Ammon's horn (tissue), 1 donor: ENCODE measurements around the gene UBE2L6.
A peak's percentile ranks its signal among the peaks of the same experiment; 100 is the strongest.

Experiments
- DNase-seq: peaks from one replicate; pipeline ENCODE4 v3.0.0-alpha.2; 2016; ENCODE audit warnings: low spot score

The UBE2L6 gene

DNA sequence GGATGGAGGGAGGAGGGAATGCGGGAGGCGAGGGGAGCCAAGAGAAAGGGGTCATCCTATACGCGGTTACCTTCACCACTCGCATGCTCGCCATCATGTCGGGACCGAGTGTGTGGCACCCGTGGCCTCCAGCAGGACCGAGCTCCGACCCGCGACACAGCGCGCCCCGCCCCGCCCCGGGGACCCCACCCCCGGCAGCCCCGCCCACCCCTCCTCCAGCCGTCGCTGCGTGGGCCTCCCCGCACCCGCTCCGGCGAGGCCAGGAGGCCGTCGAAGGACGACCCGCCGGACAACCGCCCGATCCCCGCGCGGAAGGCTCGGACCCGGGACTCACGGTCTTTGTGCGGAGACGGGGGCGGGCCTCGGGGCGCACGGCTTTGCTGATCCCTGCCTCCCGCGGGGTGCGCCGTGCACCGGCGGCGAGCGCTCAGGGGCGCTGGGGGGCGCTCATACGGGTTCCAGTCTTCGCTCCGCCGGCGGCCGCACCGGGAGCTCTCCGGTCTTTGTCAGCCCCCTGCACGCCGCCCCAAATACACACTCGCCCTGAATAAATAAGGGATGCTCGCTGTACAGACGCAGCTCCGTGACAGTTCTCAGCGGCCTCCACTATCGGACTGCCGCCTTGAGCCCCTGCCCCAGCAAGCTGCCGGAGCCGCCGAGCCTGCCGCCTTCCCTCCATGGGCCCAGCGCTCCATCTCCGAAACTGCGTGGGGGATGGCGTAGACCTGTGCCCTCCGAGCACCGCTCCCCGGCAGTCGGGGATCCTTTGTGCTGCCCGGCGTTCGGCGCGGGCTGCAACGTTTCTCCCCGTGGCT lies at the start of gene UBE2L6:
UBE2L6 (minus strand) TSS at position 158 of the 815 bp plus-strand sequence; CDS start at position 97, 61 bp downstream.
- peak; percentile 65 for DNase-seq

DNA sequence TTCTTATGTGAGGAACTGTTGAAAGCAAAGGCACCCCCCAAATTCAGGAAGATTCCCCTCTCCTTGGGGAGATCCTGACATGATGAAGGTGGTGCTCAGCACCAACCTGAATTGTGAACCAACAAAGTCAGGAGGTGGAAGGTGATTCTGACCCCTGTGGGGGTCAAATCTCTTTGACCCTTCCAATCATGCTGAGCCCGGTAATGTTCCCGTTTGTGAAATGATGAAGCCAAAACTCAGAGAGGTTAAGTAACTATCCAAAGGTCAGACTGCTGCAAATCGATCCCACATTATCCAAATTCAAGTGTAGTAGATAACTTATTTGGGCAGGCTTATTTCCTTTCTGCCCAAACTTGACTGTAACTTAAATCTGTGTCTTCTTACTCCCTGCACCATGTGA lies 49.1 kb upstream of the UBE2L6 start:
- no peak for DNase-seq

DNA sequence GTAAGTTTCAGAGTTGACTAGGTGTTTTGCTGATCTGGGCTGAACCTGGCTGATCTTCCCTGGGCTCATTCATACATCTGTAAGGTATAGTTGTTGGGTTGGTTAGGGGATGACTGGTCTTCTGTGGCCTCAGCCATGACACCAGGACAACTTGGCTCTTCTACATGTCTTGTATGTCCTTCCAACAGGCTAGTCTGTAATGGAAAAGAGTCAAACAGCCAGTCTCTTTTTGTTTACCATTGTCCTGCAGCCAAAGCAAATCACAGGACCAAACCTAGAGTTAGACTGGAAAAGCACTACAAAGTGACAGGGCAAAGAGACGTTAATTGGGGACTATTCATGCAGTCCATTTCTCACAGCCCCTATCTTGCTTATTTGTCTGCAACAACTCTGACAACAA lies 47.8 kb upstream of the UBE2L6 start:
- DNase-seq: no peak

DNA sequence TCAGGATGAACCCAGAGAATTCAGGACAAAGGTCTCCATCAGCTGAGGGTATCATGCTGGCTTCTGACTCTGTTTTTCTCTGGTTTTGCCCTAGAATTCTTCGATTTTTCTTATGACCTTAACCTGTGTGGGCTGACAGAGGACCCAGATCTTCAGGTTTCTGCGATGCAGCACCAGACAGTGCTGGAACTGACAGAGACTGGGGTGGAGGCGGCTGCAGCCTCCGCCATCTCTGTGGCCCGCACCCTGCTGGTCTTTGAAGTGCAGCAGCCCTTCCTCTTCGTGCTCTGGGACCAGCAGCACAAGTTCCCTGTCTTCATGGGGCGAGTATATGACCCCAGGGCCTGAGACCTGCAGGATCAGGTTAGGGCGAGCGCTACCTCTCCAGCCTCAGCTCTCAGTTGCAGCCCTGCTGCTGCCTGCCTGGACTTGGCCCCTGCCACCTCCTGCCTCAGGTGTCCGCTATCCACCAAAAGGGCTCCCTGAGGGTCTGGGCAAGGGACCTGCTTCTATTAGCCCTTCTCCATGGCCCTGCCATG lies 46.8 kb upstream of the UBE2L6 start:
- DNase-seq: no peak

DNA sequence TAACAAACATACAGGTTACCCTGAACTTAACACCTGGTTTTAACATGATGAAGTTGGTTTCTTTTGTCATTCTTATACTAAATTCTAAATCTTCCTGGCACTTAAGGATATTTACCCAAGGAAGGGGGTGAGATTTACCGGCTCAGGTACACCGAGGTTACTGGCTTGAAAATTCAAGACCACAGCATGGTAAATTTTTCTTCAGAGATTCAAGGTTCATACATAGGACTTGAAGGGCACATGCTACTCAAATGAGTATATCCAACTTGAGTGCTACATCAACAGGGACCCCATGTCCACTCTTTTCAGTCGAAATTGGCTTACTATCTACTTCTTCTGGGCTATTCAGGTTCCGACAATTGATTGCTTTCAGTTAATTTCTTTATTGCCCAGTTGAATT lies 42.7 kb upstream of the UBE2L6 start:
- DNase-seq: no peak

DNA sequence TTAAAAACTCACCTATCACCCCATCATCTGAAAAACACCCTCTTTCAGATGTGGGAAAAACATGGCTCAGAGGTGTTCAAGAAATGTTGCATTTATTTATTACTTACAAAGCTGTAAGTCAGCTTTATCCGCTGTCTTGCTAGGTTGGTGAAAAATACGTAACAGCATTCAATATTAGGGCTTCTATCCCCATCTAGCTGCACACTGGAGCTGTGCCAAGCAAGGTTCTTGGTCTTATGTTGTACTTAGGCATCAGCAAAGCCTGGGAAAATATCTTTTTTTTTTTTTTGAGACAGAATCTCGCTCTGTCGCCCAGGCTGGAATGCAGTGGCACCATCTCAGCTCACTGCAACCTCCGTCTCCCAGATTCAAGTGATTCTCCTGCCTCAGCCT lies 37.6 kb upstream of the UBE2L6 start:
- no peak for DNase-seq

DNA sequence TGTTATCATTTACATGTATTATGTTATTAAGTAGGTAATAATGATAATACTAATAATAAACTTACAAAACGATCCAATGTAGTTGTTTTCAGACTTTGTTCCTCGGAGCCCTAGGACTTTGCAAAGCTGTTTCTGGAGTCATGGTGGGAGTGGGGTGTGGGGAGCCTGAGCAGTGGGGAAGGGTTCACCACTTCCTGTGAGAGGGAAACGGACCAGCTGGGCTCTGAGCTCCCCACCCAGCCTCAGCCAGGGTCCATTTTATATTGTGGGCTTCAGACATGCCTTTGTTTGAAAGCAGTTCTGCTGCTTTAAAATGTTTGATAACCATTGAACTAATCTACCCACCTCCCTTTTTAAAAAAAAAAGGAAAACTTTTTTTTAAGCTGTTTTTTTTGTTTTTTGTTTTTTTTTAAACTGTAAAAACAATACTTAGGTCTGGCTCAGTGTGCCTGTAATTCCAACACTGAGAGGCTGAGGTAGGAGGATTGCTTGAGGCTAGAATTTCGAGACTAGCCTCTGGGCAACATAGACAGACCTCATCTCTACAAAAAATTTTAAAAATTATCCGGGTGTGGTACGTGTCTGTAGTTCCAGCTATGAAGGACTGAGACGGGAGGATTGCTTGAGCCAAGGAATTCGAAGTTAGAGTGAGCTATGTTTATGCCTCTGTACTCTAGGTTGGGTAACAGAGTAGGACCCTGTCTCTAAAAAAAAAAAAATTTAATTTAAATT lies 37.0 kb upstream of the UBE2L6 start:
- DNase-seq: no peak

DNA sequence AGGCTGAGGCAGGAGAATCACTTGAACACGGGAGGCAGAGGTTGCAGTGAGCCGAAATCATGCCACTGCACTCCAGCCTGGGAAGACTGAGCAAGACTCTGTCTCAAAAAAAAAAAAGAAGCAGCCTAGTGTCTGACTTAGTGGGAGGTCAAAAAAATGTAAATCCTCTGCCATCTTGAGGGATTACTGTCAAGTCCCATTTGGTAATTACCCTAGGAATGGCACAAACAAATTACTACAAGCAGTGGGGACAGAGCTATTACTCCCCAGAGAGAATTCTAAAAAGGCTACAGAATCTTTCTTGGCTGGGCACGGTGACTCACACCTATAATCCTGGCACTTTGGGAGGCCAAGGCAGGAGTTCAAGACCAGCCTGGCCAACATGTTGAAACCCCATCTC lies 33.8 kb upstream of the UBE2L6 start:
- no peak for DNase-seq

DNA sequence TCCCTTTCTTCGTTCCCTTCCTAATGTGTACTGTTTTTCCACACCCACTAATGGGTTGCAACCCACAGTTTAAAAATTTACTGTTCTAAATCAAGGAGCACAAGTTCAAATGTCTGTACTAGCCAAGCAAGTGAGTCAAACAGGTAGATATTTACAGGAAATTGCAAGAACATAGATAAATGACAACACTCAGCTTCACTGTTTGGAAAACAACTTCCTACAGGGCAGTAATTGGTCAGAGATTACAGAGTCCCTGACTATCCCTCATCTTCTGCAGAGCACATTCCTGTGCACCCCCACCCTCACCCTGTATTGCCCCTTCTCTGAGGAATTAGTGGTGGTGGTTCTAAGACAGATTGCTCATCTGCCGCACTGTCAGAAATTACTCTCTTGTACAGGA lies 31.9 kb upstream of the UBE2L6 start:
- DNase-seq: no peak

DNA sequence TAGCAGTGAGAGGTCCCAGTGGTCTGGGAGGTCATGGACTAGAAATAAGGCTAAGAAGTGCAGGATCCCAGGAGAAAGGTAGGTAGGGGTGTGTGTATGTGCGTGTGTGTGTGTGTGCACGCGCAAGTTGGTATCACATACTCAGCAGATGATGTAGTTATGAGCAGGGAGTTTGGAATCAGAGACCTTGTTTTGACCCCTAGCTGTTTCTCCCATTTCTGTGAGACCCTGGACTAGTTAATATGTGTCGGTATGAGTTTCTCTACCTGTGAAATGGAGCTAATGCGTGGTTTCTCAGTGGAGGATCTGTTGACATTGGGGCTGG lies 31.3 kb upstream of the UBE2L6 start:
- DNase-seq: no peak

DNA sequence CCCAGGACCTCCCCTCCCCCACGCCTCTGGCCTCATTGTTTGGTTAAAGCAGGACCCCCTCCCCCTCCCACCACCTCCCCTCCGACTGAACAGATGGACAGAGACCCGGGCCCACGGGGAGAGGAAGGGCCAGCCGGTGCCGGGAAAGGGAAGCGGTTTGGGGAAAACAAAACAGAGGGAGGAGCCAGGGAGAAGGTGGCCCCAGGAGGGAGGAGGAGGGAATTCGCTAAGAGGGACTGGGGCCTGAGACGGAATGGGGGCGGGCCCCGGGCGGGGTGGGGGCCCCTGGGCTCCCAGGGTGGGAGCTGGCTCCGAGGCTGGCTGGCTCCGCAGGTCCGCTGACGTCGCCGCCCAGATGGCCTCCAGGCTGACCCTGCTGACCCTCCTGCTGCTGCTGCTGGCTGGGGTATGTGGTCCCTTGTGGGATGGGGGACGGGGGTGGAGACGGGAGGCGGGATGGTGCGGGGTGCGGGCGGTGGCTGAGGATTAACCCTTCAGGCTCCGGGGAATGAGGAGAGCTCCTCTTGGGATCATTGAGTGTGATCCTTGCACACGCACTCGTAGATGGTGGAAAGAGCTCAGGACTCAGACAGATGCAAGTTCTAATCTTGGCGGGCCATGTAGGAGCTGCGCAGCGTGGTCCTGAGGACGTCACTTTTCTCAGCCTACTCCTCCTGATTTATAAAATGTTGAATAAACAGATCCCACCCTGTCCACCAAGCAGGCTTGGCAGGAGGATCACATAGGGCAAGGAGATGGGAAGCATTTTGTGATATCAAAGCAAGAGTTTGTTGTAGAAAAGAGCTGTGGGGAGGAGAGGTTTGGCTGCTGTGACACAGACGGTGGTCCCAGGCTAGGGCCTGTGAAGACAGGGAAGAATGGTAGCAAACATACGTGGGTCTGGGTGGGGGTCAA lies 30.7 kb upstream of the UBE2L6 start:
- DNase-seq: peak; percentile 59

DNA sequence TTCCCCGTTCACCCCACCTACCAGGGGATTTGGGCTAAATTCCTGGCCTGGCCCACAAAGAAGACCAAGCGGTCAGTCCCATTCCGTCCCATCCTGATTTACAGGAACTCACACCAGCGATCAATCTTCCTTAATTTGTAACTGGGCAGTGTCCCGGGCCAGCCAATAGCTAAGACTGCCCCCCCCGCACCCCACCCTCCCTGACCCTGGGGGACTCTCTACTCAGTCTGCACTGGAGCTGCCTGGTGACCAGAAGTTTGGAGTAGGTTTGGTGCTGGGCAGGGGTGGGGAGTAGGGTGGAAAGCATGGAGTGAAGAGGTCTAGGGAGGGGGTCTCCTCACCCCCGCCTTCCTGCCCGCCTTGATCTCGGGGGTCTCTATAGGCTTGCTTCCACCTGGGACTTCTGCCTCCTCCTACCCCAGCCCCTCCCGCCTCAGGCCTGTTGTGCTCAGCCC lies 30.0 kb upstream of the UBE2L6 start, which contains the start of gene SERPING1:
SERPING1 (plus strand) TSS at position 225 of the 455 bp plus-strand sequence. CDS start 586 bp downstream, outside the sequence.
- peak; percentile 22 for DNase-seq

DNA sequence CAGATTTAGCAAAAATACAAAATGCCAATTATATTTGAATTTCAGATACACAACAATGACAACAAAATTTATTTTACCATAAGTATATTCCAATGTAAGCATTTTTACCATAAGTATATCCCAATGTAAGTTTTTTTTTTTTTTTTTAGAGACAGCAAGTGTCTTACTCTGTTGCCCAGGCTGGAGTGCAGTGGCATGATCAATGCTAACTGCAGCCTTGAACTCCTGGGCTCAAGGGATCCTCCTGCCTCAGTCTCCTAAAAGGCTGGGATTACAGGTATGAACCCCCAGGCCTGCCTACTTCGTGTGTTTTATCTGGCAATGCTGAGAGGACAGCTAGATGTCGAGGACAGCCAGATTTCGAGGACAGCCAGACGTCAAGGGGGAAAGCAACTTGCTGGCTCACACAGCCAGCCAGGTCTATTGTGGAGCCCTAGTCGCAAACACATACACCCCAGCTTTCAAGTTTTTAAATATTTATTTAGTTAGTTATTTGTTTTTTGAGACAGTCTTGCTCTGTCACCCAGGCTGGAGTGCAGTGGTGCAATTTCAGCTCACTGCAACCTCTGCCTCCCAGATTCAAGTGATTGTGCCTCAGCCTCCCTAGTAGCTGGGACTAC lies 28.9 kb upstream of the UBE2L6 start:
- no peak for DNase-seq

DNA sequence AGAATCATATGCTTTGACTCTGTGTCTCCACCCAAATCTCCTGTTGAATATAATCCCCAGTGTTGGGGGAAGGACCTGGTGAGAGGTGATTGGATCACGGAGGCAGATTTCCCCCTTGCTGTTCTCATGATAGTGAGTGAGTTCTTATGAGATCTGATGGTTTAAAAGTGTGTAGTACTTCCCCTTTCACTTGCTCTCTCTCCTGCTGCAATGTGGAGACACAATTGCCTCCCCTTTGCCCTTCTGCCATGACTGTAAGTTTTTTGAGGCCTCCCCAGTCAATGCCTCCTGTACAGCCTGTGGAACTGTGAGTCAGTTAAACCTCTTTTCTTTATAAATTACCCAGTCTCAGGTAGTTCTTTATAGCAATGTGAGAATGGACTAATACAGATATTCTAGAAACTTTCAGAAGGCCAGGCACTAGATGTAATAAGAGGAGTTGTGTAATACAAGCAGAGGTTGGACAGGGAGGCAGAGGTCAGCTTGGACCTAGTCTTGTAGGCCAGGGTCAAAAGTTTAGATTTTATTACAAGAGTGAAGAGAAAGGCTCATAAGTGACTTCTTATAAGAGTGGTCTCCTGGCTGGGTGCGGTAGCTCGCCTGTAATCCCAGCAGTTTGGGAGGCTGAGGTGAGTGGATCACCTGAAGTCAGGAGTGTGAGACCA lies 20.7 kb upstream of the UBE2L6 start:
- no peak for DNase-seq

DNA sequence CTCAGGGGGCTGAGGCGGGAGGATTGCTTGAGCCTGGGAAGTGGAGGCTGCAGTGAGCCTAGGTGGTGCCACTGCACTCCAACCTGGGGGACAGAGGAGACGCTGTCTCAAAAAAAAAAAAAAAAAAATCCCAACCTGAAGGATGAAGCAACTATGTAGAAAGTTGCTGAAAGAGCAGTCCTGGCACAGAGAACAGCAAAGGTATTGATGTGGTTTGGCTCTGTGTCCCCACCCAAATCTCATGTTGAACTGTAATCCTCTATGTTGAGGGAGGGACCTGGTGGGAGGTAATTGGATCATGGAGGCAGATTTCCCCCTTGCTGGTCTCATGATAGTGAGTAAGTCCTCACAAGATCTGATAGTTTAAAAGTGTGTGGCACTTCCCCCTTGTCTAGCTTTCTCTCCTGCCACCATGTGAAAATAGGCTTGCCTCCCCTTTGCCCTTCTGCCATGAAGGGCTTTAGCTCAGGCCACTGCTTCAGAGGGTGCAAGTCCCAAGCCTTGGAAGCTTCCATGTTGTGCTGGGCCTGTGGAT lies 19.3 kb upstream of the UBE2L6 start:
- no peak for DNase-seq

DNA sequence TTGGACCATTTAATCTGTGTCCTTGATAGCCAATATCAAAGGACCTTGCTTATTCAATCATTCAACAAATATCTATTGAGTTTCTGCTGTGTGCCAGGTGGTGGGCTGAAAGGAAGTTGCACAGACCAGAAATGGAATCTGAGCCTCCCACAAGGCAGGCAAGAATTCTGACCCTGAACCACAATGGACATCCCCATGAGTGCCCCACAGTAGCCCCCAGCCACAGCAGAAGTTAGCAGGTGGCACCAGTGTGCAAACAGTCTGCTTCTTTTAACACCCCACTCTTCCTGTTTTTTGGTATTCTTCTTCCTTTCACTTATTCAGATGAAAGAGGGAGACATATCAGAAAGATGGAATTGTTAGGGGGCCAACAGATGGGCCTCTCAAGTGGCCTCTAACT lies 17.8 kb upstream of the UBE2L6 start:
- DNase-seq: no peak

DNA sequence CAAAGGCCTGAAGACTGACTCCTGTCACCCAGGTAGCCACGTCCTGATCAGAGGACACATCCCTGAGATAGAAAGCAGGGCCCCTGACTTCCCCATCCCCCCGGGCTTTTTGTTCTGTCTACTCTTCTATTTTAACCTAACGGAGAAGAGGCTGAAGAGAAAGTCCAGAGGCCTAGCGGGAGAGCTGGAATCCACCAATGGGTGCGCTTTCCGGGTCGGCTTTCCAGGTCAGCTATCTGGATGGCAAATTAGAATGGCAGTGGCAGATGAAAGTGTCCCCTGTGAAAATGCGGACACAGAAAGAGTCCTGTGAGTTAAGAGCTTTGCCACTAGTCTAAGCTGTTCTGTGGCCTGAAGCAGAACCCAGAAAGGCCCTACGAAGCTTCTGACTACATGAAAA lies 16.9 kb upstream of the UBE2L6 start:
- DNase-seq: no peak

DNA sequence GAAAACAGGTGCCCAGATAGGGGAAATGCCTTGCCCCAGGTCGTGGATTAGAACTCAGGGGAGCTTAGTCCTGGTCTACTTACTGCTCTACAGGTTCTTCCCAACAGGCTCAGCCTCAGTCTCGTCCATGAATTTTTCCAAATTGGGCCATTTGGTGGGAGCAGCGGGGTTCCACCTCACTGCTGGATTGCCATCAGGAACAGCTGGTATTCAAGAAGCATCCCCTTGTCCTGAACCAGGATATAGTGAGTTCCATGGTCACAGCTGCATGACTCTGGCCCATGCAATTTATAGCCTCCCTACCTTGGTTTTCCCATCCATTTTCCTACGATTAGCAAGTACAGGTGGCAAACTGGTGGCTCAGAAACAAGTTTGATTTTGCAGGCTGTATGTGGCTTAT lies 6.6 kb upstream of the UBE2L6 start:
- no peak for DNase-seq

DNA sequence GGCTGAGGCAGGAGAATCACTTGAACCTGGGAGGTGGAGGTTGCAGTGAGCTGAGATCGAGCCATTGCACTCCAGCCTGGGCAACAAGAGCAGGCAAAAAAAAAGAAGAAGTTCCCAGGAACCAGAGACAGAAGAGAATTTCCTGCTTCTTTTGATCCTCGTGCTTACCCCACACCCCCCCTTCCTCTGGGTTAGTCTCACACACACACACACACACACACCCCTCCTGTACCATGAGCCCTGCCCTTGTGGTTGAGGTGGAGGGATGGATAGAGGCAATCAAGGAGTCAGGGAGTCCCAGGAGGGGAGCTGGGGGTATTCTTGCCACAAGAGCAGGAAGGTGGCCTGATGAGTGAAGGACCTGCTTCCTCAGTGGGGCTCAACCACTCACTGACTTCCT lies 4.1 kb upstream of the UBE2L6 start:
- no peak for DNase-seq

DNA sequence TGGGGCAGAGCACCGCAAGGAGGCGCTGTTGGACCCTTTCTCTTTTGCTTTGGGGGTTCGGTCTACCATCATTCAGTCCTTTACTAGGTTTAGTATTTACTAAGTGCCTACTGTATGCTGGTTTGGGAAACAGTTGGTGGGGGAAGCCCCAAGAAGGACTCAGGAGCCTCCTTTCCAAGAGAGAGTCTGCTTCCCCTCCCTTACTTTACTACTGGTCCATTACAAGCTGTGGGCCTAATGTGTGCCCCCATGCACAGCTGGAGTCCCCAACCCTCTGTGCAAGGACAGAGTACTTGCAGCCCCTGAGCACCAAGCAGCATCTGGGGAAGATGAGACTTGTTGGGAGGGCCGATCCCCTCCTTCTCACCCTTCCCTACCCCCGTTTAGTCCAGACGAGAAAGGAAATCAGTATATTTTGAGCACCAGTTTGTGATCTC lies 876 bp upstream of the UBE2L6 start:
- DNase-seq: peak; percentile 87
